GM12892 (cell line): Measurements from ENCODE around the gene SRBD1.
"Not testable (repeated sequence)": the region's sequence is repeated elsewhere in the genome, so short reads cannot be mapped to it uniquely, and the experiment has no call there.

Experiments
- DNase-seq: peaks from one replicate; pipeline ENCODE4 v3.0.0; 2011; ENCODE audit not compliant: insufficient read length
- FAIRE-seq: peaks from 2 replicates; lab custom pipeline; 2011; peaks lifted over from hg19 to GRCh38; lab: Jason Lieb, UNC
- POLR2A ChIP-seq: IDR thresholded peaks from 2 replicates; pipeline ENCODE4 v1.6.1; 2011; ENCODE audit warnings: low read depth, low read length, control low read depth
- POLR2AphosphoS5 ChIP-seq: IDR thresholded peaks from 2 replicates; pipeline ENCODE4 v1.6.1; 2011; ENCODE audit warnings: low read depth, low read length, control low read depth
- TAF1 ChIP-seq: IDR thresholded peaks from 2 replicates; pipeline ENCODE4 v1.6.1; 2011; ENCODE audit warnings: low read depth, mild to moderate bottlenecking, control low read depth, low read length, borderline replicate concordance

The SRBD1 gene

DNA sequence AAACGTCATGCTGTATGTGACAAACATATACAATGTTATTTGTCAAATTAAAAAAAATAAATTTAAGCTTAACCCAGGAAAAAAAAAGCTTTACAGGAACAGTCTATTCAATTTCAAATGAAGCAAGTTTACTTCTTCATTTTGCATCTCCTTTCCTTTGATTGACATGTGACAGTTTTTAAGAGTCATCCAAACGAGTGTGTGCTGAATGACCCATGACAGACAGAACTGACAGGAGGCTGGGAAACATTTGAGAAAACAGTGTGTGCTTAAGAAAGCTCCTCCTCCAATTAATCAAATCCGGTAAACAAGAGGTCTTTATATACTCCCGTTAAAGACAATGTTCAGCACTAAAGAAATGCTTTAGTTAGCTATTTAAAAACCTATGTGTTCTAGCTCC lies 177.7 kb downstream of the SRBD1 start:
- TF ChIP-seq TAF1 (no peak), POLR2AphosphoS5 (no peak), POLR2A (no peak)
- no peak for DNase-seq
- FAIRE-seq: no peak

GRCh38 chr2:45432406-45432805 lies 178.7 kb downstream of the SRBD1 start:
- DNase-seq (no peak), FAIRE-seq (no peak)
- no peak for TF ChIP-seq POLR2A
- TF ChIP-seq TAF1: no peak

DNA sequence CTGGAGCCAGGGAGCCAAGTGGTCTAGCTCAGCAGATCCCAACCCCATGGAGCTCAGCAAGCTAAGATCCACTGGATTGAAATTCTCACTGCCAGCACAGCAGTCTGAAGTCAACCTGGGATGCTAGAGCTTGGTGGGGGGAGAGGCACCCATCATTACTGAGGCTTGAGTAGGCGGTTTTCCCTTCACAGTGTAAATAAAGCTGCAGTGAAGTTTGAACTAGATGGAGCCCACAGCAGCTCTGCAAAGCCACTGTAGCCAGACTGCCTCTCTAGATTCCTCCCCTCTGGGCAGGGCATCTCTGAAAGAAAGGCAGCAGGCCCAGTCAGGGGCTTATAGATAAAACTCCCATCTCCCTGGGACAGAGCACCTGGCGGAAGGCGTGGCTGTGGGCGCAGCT lies 185.0 kb downstream of the SRBD1 start:
- DNase-seq, FAIRE-seq: not testable (repeated sequence)

DNA sequence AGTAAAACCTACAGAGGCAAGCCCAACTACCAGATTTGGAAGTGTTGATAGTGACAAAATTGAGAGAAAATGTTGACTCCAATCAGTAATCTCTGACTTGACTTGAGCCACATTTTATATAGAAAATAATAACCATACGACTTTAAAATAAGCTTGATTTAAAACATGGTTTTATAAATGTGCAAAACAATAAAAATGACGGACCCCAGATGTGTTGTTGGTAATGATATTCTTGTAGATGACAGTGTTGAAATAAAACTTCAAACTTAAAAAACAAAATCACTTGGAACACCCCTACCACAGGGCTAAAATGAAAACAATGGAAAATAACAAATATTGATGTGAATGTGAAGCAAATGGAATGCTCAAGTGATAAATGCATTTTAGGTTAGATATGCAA lies 188.1 kb downstream of the SRBD1 start:
- DNase-seq: no peak
- FAIRE-seq: no peak
- no peak for TF ChIP-seq POLR2A
- no peak for TF ChIP-seq TAF1
- no peak for TF ChIP-seq POLR2AphosphoS5

DNA sequence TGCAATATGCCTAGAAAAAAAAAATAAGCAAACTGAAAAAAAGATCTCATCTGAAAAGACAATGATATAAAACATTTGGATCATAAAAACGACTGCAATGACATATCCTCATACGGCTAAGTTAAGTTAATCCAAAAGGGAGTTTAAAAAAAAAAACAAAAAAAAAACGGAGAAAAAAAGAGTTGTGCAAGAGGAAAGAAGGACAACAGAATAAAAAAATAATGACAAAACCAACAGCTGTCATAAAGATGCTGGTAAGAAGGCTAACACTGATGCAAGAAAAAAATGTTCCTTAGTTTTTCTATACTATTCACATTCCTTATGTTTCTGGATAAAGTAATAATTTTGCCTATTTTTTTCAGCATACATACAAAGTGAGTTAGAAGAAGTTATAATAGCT lies 192.5 kb downstream of the SRBD1 start:
- no peak for TF ChIP-seq POLR2A
- no peak for TF ChIP-seq TAF1
- no peak for TF ChIP-seq POLR2AphosphoS5
- DNase-seq (no peak), FAIRE-seq (no peak)

GRCh38 chr2:45415534-45416123 lies 195.4 kb downstream of the SRBD1 start:
- no peak for TF ChIP-seq POLR2A
- no peak for TF ChIP-seq TAF1
- FAIRE-seq (no peak), DNase-seq (no peak)

DNA sequence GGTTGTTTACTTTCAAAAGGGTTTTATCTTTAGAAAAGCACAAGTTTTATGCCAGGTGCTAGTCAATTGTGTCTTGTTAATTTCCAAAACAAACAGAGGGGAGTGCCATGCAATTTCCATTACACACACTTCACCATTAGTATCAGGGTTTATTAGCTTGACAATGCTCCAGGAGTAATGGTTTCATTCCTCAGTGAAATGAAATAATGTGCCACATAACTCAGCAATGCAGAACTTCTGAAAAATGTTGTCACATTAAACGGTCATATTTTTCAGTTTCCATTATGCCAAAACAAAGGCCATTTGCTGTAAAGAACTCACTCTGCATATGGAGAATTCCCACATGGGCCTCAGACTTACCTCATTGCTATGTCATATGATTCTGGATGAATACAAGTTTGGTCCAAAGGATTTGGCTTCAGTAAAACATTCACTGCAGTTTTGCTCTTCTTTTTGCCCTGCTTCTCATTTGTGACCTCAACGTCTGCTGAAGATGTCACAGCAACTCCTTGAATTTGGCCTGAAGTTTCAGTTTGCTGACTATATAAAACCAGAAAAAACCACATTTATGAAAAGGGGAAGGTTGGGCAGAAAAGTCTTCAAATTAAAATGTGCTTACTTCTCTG lies 198.2 kb downstream of the SRBD1 start:
- FAIRE-seq (no peak), DNase-seq (no peak)
- TF ChIP-seq TAF1: no peak

- TF ChIP-seq POLR2AphosphoS5: no peak
- no peak for TF ChIP-seq TAF1
- no peak for TF ChIP-seq POLR2A
- FAIRE-seq (no peak), DNase-seq (no peak)
Observed at GRCh38 chr2:45409677-45410076, 201.4 kb downstream of the SRBD1 start.

DNA sequence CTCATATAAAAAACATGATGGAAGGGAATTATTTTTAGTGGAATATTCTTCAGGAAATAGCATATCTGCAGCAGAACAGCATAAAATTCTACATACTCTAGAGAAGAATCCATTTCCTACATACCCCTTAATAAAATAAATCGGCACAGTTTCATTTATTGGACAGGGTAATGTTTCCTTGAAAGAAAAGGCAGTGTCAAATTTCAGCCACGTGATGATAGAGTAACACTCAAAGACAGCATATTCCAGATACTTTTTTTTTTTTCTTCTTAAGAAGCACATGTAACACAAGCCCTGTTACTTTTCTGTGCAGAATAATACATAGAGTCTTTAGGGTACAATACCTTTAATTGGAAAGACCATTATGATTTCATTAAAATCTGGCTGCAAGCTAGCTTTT lies 204.4 kb downstream of the SRBD1 start:
- FAIRE-seq: no peak
- DNase-seq: no peak
- no peak for TF ChIP-seq POLR2A
- TF ChIP-seq POLR2AphosphoS5: no peak
- no peak for TF ChIP-seq TAF1

- DNase-seq (no peak), FAIRE-seq (no peak)
- TF ChIP-seq TAF1: no peak
- no peak for TF ChIP-seq POLR2A
- TF ChIP-seq POLR2AphosphoS5: no peak
Observed at GRCh38 chr2:45404807-45405297, 206.2 kb downstream of the SRBD1 start.

DNA sequence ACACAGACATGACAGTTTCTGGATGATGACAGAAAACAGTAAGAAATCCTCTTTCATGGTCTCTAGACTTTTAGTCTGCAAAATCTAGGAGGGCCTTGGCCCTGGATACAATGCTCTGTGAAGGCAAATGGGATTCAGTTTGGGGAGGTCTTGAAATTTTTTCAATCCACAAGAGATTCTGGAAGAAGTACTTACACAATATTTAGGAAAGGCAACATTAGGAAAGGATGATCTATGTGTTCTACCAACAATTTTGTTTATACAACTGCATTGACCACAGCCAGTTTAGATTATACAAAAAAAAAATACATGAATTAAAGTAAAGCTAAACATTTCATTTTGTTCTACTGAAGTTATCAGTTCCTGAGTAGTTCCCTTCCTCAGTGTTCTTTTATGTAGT lies 208.0 kb downstream of the SRBD1 start:
- no peak for FAIRE-seq
- no peak for TF ChIP-seq POLR2A
- no peak for TF ChIP-seq TAF1
- TF ChIP-seq POLR2AphosphoS5: no peak

DNA sequence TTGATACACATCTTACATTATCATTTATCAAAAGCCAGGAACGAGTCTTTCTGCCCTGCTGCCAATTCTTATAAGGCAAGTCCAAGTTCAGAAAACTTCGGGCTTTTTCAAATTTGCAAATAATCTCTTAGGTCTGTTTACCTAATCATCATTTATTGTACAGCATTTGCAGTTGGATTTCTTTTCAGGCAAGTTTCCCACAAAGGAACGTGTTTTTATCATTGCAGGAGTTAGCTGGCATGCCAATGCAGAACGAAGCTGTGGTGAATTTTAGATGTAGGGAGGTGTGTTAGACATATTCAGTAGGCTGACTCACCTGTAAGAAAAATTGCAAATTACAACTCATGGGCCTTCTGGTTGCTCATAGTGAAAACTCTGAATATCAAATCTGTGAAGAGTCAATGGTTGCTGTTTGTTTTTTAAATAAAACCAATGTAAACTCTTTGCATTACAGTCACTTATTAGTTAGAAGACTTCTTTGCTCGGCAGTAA lies 209.6 kb downstream of the SRBD1 start:
- TF ChIP-seq POLR2AphosphoS5 (no peak), TAF1 (no peak), POLR2A (no peak)
- no peak for FAIRE-seq
- no peak for DNase-seq

More for the DNA sequence above, 208.0 kb downstream of the SRBD1 start:
- no peak for DNase-seq
